Mesendoderm (in vitro differentiated cells): ENCODE data around the gene NXN.
A peak's percentile ranks its signal among the peaks of the same experiment; 100 is the strongest.

Experiments
- DNase-seq: peaks from one replicate; pipeline ENCODE4 v3.0.0; 2013
- H2AK5ac ChIP-seq: 2 replicates; pipeline ENCODE4 v1.6.1; 2013; ENCODE audit warnings: low read length, inconsistent platforms
- H2BK120ac ChIP-seq: 2 replicates; pipeline ENCODE4 v1.6.1; 2013; ENCODE audit warnings: low read depth, mild to moderate bottlenecking, low read length, moderate library complexity, mixed read lengths
- H2BK15ac ChIP-seq: replicated peaks from 2 replicates; pipeline ENCODE4 v1.6.1; 2013; ENCODE audit warnings: low read depth, mild to moderate bottlenecking, moderate library complexity
- H2BK5ac ChIP-seq: 2 replicates; pipeline ENCODE4 v1.6.1; 2013; ENCODE audit warnings: low read length, inconsistent platforms
- H3K18ac ChIP-seq: 2 replicates; pipeline ENCODE4 v1.6.1; 2013; ENCODE audit warnings: mild to moderate bottlenecking, low read length, mixed read lengths
- H3K23ac ChIP-seq: one replicate; pipeline ENCODE4 v1.6.1; 2013; ENCODE audit warnings: low read length
- H3K27ac ChIP-seq: 2 replicates; pipeline ENCODE4 v1.5.1; 2013; ENCODE audit warnings: low read depth, mild to moderate bottlenecking, inconsistent platforms, low read length, moderate library complexity
- H3K27me3 ChIP-seq: 2 replicates; pipeline ENCODE4 v1.6.1; 2013; ENCODE audit warnings: low read length, control low read depth, mild to moderate bottlenecking, inconsistent platforms; ENCODE audit not compliant: insufficient read depth, poor library complexity
- H3K36me3 ChIP-seq: 2 replicates; pipeline ENCODE4 v1.6.1; 2013; ENCODE audit warnings: low read length, inconsistent platforms; ENCODE audit not compliant: control insufficient read depth, insufficient read depth
- H3K4ac ChIP-seq: one replicate; pipeline ENCODE4 v1.6.1; 2013; ENCODE audit warnings: low read depth, mild to moderate bottlenecking, low read length, moderate library complexity
- H3K4me1 ChIP-seq: 2 replicates; pipeline ENCODE4 v1.6.1; 2013; ENCODE audit warnings: low read depth, low read length, inconsistent platforms; ENCODE audit not compliant: control insufficient read depth
- H3K4me2 ChIP-seq: 2 replicates; pipeline ENCODE4 v1.6.1; 2013; ENCODE audit warnings: low read length
- H3K4me3 ChIP-seq: 2 replicates; pipeline ENCODE4 v1.5.1; 2013; ENCODE audit warnings: mild to moderate bottlenecking, low read length
- H3K56ac ChIP-seq: one replicate; pipeline ENCODE4 v1.6.1; 2013; ENCODE audit warnings: low read length
- H3K79me1 ChIP-seq: 2 replicates; pipeline ENCODE4 v1.6.1; 2013; ENCODE audit warnings: low read length, inconsistent platforms
- H3K79me2 ChIP-seq: 2 replicates; pipeline ENCODE4 v1.6.1; 2013; ENCODE audit warnings: mild to moderate bottlenecking, low read length; ENCODE audit not compliant: control insufficient read depth, insufficient read depth
- H3K9ac ChIP-seq: 2 replicates; pipeline ENCODE4 v1.6.1; 2013; ENCODE audit warnings: low read length, inconsistent platforms
- H4K5ac ChIP-seq: one replicate; pipeline ENCODE4 v1.6.1; 2013; ENCODE audit warnings: low read length
- H4K8ac ChIP-seq: one replicate; pipeline ENCODE4 v1.6.1; 2013; ENCODE audit warnings: low read depth, mild to moderate bottlenecking, control low read depth, low read length, moderate library complexity
- WGBS: extraction: QIAGEN DNeasy Blood & Tissue Kit; methylation state at CpG from one replicate; pipeline ENCODE4 v1.1.7; 2013; ENCODE audit warnings: low lambda C conversion rate, missing lambda C conversion rate; ENCODE audit not compliant: insufficient coverage; ENCODE audit errors: extremely low coverage; 5-methylcytosine and 5-hydroxymethylcytosine counted together

The NXN gene

GRCh38 chr17:1004769-1005295 lies 25.3 kb upstream of the NXN start:
- Histone ChIP-seq H3K23ac (no peak overlapping the region), H3K9ac (no peak overlapping the region), H3K4ac (no peak overlapping the region), H3K18ac (no peak overlapping the region), H3K27ac (no peak overlapping the region), H3K4me2 (no peak overlapping the region), H4K5ac (no peak overlapping the region), H2AK5ac (no peak overlapping the region), H3K4me3 (no peak overlapping the region), H2BK5ac (no peak overlapping the region), H3K79me2 (no peaks in the 10 kb centered on the region), H3K36me3 (peaks cover 7% of the 10 kb centered on the region), H3K79me1 (no peaks in the 10 kb centered on the region), H2BK120ac (no peak overlapping the region), H3K4me1 (no peaks in the 10 kb centered on the region), H2BK15ac (no peak overlapping the region), H3K27me3 (no peaks in the 10 kb centered on the region), H3K56ac (no peak overlapping the region), H4K8ac (no peak overlapping the region)
- no CpG with 5 or more reads among the region's 13 CpGs for WGBS
- DNase-seq, result peak; percentile 67

GRCh38 chr17:1003972-1004768 lies 24.6 kb upstream of the NXN start:
- Histone ChIP-seq H2BK15ac (no peak overlapping the region), H3K27me3 (no peaks in the 10 kb centered on the region), H3K4ac (no peak overlapping the region), H3K36me3 (peaks cover 7% of the 10 kb centered on the region), H3K27ac (no peak overlapping the region), H3K4me3 (no peak overlapping the region), H3K23ac (no peak overlapping the region), H3K79me1 (peaks cover 2% of the 10 kb centered on the region), H3K4me2 (no peak overlapping the region), H3K79me2 (no peaks in the 10 kb centered on the region), H3K4me1 (no peaks in the 10 kb centered on the region), H4K5ac (no peak overlapping the region), H3K9ac (no peak overlapping the region), H3K56ac (no peak overlapping the region), H2BK120ac (no peak overlapping the region), H2AK5ac (no peak overlapping the region), H4K8ac (no peak overlapping the region), H3K18ac (no peak overlapping the region), H2BK5ac (no peak overlapping the region)
- no peak for DNase-seq
- WGBS, result no CpG with 5 or more reads among the region's 30 CpGs

GRCh38 chr17:1003633-1003971 lies 24.0 kb upstream of the NXN start:
- Histone ChIP-seq H3K4me3 (no peak overlapping the region), H3K4ac (no peak overlapping the region), H2AK5ac (no peak overlapping the region), H3K23ac (no peak overlapping the region), H3K36me3 (peaks cover 7% of the 10 kb centered on the region), H3K4me1 (no peaks in the 10 kb centered on the region), H3K56ac (no peak overlapping the region), H3K27me3 (no peaks in the 10 kb centered on the region), H3K4me2 (no peak overlapping the region), H3K79me2 (no peaks in the 10 kb centered on the region), H4K8ac (no peak overlapping the region), H3K79me1 (peaks cover 2% of the 10 kb centered on the region), H2BK120ac (no peak overlapping the region), H3K18ac (no peak overlapping the region), H3K27ac (no peak overlapping the region), H3K9ac (no peak overlapping the region), H2BK5ac (no peak overlapping the region), H4K5ac (no peak overlapping the region), H2BK15ac (no peak overlapping the region)
- no peak for DNase-seq
- no CpG with 5 or more reads among the region's 5 CpGs for WGBS

GRCh38 chr17:1002771-1003555 lies 23.4 kb upstream of the NXN start:
- Histone ChIP-seq H2BK120ac (no peak overlapping the region), H2BK5ac (no peak overlapping the region), H3K27me3 (no peaks in the 10 kb centered on the region), H3K79me2 (peaks cover 3% of the 10 kb centered on the region), H3K4me1 (no peaks in the 10 kb centered on the region), H2AK5ac (no peak overlapping the region), H3K23ac (no peak overlapping the region), H3K4me3 (no peak overlapping the region), H3K9ac (no peak overlapping the region), H3K79me1 (peaks cover 5% of the 10 kb centered on the region), H3K36me3 (peaks cover 7% of the 10 kb centered on the region), H4K5ac (no peak overlapping the region), H2BK15ac (no peak overlapping the region), H3K56ac (no peak overlapping the region), H3K4me2 (no peak overlapping the region), H3K27ac (no peak overlapping the region), H3K4ac (no peak overlapping the region), H3K18ac (no peak overlapping the region), H4K8ac (no peak overlapping the region)
- no CpG with 5 or more reads among the region's 19 CpGs for WGBS
- DNase-seq, result no peak

GRCh38 chr17:1002412-1002753 lies 22.8 kb upstream of the NXN start:
- Histone ChIP-seq H3K79me1 (peaks cover 7% of the 10 kb centered on the region), H3K27me3 (no peaks in the 10 kb centered on the region), H3K79me2 (peaks cover 7% of the 10 kb centered on the region), H4K8ac (no peak overlapping the region), H3K27ac (no peak overlapping the region), H2BK120ac (no peak overlapping the region), H4K5ac (no peak overlapping the region), H2AK5ac (no peak overlapping the region), H3K18ac (no peak overlapping the region), H3K23ac (no peak overlapping the region), H3K9ac (no peak overlapping the region), H3K4me3 (no peak overlapping the region), H3K4me2 (no peak overlapping the region), H3K4me1 (no peaks in the 10 kb centered on the region), H2BK5ac (no peak overlapping the region), H3K4ac (no peak overlapping the region), H2BK15ac (no peak overlapping the region), H3K36me3 (peaks cover 7% of the 10 kb centered on the region), H3K56ac (no peak overlapping the region)
- no CpG with 5 or more reads among the region's 4 CpGs for WGBS
- no peak for DNase-seq
